ENCODE data around the gene WASF3.

DNA sequence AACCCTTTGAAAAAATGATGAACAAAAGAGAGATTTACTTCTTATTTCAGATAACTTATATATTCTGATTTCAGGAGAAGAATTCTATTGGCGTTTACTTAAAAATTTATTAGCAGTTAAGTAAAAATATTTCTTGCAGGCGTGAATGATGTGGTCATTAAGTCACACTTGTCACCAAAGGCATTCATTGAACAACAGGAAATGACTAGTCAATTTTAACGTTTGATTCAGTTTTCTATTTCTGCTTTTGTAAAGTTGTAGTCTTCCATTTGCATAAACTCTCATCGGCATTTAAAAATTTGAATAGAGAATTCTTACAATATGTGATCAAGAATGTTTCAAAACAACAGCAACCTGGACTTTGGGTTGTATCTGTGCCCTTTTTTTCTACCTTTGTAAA, 119.7 kb downstream of the WASF3 start:
- TF ChIP-seq, protein P1, sequence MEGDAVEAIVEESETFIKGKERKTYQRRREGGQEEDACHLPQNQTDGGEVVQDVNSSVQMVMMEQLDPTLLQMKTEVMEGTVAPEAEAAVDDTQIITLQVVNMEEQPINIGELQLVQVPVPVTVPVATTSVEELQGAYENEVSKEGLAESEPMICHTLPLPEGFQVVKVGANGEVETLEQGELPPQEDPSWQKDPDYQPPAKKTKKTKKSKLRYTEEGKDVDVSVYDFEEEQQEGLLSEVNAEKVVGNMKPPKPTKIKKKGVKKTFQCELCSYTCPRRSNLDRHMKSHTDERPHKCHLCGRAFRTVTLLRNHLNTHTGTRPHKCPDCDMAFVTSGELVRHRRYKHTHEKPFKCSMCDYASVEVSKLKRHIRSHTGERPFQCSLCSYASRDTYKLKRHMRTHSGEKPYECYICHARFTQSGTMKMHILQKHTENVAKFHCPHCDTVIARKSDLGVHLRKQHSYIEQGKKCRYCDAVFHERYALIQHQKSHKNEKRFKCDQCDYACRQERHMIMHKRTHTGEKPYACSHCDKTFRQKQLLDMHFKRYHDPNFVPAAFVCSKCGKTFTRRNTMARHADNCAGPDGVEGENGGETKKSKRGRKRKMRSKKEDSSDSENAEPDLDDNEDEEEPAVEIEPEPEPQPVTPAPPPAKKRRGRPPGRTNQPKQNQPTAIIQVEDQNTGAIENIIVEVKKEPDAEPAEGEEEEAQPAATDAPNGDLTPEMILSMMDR (IDR thresholded peaks at IDR 0.05; ENCODE audit: low read length): no peak
- no peak for TF ChIP-seq EZH2 (IDR thresholded peaks at IDR 0.05; ENCODE audit: borderline replicate concordance, low read length)
